HAP-1 (cell line): Measurements from ENCODE around the gene DNAH7.

Experiments
- DNase-seq, 2 experiments: peaks; one replicate each; pipeline ENCODE4 v3.0.0-alpha.2; 2016 to 2020; ENCODE audit warnings: low spot score in 2 of 2
- H3K27me3 ChIP-seq: fragments of 250-450 bp; sonication (Bioruptor Pico); 2 replicates; pipeline ENCODE4 v1.5.1; 2020; ENCODE audit warnings: low read depth, mild to moderate bottlenecking, moderate library complexity
- H3K36me3 ChIP-seq: fragments of 250-450 bp; sonication (Bioruptor Pico); replicated peaks from 2 replicates; pipeline ENCODE4 v1.5.1; 2020; ENCODE audit warnings: mild to moderate bottlenecking
- H3K4me1 ChIP-seq: fragments of 250-450 bp; sonication (Bioruptor Pico); 2 replicates; pipeline ENCODE4 v1.5.1; 2020; ENCODE audit warnings: mild to moderate bottlenecking
- H3K4me3 ChIP-seq: fragments of 250-450 bp; sonication (Bioruptor Pico); 2 replicates; pipeline ENCODE4 v1.5.1; 2020; ENCODE audit warnings: mild to moderate bottlenecking, moderate library complexity
- H3K9me3 ChIP-seq: fragments of 250-450 bp; sonication (Bioruptor Pico); 2 replicates; pipeline ENCODE4 v1.5.1; 2020; ENCODE audit warnings: mild to moderate bottlenecking, moderate library complexity
- in situ Hi-C: fragments of 300-500 bp; cut with MboI; formaldehyde crosslinking; loops from 3 replicates; pipeline ENCODE4 v1.14.3; 2020; ENCODE audit warnings: low sequenced_read_pairs, inconsistent platforms, mixed read lengths

Gene DNAH7

DNA sequence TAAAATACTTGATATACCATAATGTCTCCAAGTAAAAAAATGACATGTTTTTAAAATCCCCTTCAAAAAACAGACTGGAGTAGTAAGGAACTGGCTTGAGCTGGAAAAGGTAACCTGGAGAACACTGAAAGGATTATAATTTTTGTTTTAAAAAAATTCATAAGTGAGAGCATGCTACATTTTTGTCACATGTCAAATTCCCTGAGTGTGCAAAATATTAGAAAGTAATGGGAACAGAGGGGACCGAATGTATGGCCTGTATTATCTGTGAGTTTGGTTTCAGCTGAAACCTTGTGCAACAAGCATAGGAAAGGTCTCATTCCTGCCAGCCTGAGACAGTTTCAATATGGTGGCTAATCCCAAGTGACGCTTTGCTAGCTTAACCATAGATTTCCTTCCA lies 209.1 kb downstream of the DNAH7 start:
- no peak for DNase-seq
- in situ Hi-C loops = no loop called here
- no peaks in the 10 kb centered on the region for H3K36me3 ChIP-seq

DNA sequence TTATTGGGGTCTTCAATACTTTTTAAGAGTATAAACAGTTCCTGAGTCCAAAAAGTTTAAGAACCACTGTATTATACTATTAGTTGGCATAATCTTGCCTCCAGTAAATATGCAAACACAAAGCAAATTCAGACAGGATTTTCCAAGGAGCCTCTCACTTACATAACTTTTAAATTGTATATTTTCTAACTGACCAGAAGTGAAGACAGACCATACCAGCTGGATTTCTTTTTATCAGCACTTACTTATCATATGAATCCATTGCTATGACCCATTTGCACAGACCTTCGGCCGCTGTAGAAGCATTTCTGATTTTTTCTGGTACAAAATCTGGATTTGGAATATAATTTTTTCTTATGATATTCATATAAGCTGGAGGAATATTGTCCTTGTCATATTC lies 211.5 kb downstream of the DNAH7 start:
- Histone ChIP-seq H3K4me1 (no peaks in the 10 kb centered on the region), H3K36me3 (no peaks in the 10 kb centered on the region), H3K4me3 (no peak overlapping the region), H3K27me3 (no peaks in the 10 kb centered on the region), H3K9me3 (no peaks in the 10 kb centered on the region)
- in situ Hi-C loops = no loop called here
- no peak for DNase-seq

More for the DNA sequence above, 209.1 kb downstream of the DNAH7 start:
- H3K4me1 ChIP-seq = no peaks in the 10 kb centered on the region
- H3K27me3 ChIP-seq = no peaks in the 10 kb centered on the region
- H3K4me3 ChIP-seq = no peak overlapping the region
- no peaks in the 10 kb centered on the region for H3K9me3 ChIP-seq

DNA sequence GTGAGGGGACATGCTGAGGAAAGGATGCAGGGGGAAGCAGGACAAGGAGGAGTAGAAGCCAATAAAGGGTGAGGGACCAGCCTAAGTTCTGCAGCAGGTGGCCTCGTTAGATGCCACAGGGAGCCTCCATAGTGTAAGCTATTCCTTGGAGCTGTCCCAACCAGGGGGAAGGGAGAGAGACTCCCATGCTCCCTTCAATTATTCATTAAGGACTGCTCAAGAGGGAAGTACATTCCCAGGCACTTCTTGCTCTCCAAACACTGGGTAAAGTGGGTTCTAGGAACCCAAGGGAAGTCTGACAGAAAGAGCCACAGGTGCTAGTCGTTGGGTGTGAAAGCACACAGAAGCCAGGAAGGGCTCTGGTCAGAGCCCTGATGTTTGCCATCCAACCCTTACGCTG lies 217.9 kb downstream of the DNAH7 start:
- no peaks in the 10 kb centered on the region for H3K27me3 ChIP-seq
- no peak for DNase-seq
- no peaks in the 10 kb centered on the region for H3K4me1 ChIP-seq
- no peak overlapping the region for H3K4me3 ChIP-seq
- no peaks in the 10 kb centered on the region for H3K9me3 ChIP-seq
- H3K36me3 ChIP-seq = no peaks in the 10 kb centered on the region
- in situ Hi-C loops = no loop called here

DNA sequence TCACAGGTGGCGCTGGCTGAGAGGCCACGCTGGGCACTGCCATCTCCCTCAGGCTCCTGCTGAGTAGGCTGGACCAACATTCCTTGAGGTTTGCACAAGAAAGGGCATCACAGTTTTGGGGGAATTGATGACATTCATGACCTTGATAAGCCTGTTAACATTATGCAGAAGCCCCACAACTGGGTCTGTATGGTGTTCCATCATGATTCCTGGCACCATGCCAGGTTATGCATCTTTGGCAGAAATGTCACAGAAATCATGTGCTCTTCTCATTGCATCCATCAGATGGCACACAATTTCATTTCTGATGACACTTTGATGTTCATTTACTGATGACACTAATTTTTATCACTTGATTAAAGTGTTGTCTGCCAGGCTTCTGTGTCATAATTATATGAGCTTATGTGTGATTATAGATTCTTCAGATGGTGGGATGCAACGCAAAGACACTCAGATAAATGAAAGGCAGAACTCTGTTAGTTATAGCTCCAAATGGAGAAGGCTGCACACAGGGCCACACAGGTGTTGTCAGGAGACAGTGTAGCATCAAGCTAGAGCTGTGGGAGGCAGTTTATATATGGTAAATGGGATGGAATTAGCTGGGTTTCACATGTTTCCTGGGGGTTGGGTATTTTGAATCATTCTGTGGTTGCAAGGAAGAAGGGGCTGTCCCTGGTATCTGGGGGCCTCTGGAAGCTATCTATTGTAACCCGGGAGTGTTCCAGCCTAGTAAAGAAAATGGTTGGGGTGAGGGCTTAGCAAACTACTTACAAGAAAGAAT lies 220.3 kb downstream of the DNAH7 start:
- no peak for DNase-seq

DNA sequence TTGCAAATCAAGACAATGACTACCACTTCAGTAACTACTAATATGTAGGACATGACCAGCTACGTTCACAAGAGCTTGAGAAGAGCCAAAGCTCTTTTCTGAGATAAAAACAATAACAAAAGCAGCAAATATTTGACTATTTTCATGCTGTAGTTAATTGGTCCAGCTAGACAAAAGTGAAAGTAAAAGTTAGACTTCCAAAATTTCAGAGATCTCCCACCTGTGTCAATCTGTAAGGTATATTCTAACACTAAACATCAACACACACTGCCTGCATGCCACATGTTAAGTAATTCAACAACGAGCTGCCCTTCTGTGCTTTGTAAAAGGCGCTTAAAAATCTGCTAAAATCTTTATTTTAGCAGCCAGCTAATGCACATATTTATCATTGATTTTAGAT lies 225.7 kb downstream of the DNAH7 start:
- Histone ChIP-seq H3K36me3 (no peaks in the 10 kb centered on the region), H3K4me1 (no peaks in the 10 kb centered on the region), H3K27me3 (no peaks in the 10 kb centered on the region), H3K9me3 (no peaks in the 10 kb centered on the region), H3K4me3 (no peak overlapping the region)
- no peak for DNase-seq
- in situ Hi-C loops = no loop called here

More for the DNA sequence above, 220.3 kb downstream of the DNAH7 start:
- Histone ChIP-seq H3K9me3 (no peaks in the 10 kb centered on the region), H3K36me3 (no peaks in the 10 kb centered on the region), H3K4me1 (no peaks in the 10 kb centered on the region), H3K4me3 (no peak overlapping the region), H3K27me3 (no peaks in the 10 kb centered on the region)
- in situ Hi-C loops = no loop called here

DNA sequence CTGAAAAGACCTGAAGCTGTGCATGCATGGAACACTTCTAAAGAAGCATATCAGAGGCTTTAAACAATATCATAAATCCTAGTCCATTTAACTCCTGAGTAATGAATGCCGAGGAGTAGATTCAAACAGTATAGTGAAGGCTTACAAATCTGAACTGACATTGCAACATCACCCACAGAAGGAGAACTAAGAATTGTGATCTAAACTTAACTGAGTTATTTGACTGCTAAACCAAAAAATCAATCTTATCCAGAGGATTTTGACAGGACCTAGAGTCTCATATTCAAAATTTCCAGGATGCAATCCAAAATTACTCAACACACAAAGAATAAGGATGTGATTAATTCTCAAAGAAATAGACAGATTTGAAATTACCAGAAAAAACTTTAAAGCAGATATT lies 230.6 kb downstream of the DNAH7 start:
- in situ Hi-C loops = no loop called here
- Histone ChIP-seq H3K4me1 (no peaks in the 10 kb centered on the region), H3K9me3 (no peaks in the 10 kb centered on the region), H3K36me3 (no peaks in the 10 kb centered on the region), H3K27me3 (no peaks in the 10 kb centered on the region), H3K4me3 (no peak overlapping the region)
- no peak for DNase-seq

DNA sequence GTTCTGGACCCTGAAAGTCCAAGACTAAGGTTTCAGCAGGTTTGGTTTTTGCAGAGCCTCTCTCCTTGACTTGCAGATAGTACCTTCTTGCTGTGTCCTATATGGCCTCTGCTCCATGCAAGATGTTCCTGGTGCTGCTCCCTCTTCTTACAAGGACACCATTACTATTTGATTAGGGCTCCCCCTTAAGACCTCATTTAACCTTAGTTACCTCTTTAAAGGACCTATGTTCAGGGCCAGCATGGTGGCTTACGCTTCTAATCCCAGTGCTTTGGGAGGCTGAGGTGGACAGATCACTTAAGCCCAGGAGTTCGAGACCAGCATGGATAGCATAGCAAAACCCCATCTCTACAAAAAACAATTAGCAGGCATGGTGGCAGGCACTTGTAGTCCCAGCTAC lies 232.6 kb downstream of the DNAH7 start:
- DNase-seq = no peak
- Histone ChIP-seq H3K4me3 (no peak overlapping the region), H3K36me3 (no peaks in the 10 kb centered on the region), H3K4me1 (peaks cover 7% of the 10 kb centered on the region), H3K9me3 (no peaks in the 10 kb centered on the region), H3K27me3 (no peaks in the 10 kb centered on the region)
- in situ Hi-C loops = no loop called here

DNA sequence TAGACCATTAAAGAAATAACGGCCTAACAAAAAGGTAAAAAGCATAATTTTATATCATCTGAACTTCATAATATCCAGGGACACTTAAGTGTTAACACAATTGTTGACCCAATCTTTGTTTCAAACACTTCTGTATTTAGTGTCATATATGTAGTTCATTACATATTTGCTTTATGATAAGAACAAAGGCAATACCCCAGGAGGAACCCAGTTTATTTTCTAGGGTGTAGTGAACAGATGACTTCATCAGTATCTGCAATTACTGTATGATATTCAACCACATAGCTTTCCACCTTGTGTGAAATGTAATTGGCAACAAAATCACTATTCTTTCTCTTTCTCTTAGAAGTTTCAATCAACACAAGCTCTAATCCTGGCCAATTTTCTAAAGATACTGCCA lies 233.8 kb downstream of the DNAH7 start:
- DNase-seq = no peak
- Histone ChIP-seq H3K36me3 (no peaks in the 10 kb centered on the region), H3K4me3 (no peak overlapping the region), H3K9me3 (no peaks in the 10 kb centered on the region), H3K27me3 (no peaks in the 10 kb centered on the region), H3K4me1 (peaks cover 18% of the 10 kb centered on the region)
- in situ Hi-C loops = no loop called here

DNA sequence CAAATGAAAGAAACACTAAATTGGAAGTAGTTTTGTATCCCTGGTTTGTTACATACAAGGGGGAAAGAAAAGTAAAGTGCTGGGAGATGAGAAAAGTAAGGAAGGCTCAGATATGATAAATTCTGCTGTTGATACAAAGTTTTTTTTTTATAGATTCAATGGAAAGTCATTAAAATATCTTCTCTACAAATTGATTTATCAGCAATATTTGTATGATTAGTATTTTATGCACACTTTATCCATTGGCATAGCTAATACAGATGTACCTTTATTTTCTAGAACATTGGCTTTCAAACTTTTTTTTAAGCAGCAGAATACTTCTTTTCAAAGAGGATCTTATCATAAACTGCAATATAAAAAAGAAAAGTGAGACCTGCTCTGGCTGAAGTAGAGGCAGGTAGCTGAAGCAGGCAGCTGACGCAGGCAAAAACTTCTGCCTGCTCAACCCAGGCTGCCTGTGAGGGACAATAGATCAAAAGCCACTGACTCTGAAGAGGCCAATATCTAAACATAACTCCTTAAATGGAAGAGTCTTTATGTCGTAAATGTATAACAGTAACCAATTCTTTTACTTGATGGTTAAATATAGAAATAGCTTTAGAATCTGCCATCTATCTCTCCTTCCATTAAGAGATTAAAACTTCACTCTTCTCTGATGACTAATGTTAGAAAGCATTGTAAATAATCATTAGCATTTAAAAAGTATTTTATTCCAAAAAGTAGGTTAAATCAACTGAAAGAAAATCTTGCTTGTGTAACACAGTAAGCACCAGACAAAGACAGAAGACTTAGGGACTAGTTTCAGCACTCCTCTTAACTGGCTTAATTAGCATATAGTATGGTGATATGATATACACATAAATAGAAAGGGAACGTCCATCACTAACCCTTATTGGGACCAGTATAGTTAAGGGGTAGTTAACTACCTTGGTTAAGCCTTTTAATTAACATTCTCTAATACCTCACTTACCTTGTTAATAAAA lies 237.4 kb downstream of the DNAH7 start:
- Histone ChIP-seq H3K4me3 (no peak overlapping the region), H3K4me1 (peaks cover 18% of the 10 kb centered on the region), H3K9me3 (no peaks in the 10 kb centered on the region), H3K27me3 (no peaks in the 10 kb centered on the region), H3K36me3 (no peaks in the 10 kb centered on the region)
- peak; percentile 70 to 99 for DNase-seq
- in situ Hi-C loops = no loop called here

DNA sequence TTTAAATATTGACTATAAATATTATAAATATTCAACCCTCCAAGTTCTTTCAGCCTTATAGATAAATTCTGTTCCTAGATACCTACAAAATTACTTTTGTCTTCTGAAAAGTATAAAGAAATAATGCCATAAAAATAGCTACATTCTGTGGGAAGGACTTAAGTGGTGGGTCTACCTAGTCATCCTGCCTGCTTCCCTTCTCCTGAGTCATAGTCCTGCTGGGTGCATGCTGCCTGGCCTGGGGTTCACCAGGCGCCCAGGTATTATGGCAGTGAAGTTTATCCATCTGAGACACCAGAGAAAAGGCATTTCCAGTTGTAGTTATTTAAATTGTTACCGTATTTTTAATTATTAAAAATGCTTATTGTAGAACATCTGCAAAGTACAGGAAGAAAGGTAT lies 244.2 kb downstream of the DNAH7 start:
- in situ Hi-C loops = no loop called here
- Histone ChIP-seq H3K4me3 (no peak overlapping the region), H3K9me3 (no peaks in the 10 kb centered on the region), H3K36me3 (no peaks in the 10 kb centered on the region), H3K4me1 (peaks cover 5% of the 10 kb centered on the region; the same call in 1 of the 2 replicates), H3K27me3 (no peaks in the 10 kb centered on the region)
- DNase-seq = no peak

DNA sequence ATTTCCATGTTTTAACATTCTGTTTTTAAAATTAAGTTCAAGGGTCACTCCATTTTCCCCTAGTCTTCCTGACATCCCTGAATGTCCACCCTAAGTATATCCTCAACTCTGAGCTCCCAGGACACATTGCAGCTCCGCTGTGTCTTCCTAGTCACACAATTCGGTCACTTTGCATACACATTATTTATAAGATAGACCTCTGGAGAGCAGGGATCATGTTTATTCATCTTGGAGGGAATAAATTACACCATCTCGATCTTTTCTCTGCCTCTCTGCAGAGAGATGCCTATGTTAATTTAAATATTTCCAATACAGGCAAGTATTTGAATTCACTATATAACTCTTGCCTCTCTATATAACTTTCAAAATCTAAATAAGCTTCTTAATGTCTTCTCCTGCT lies 245.4 kb downstream of the DNAH7 start:
- H3K36me3 ChIP-seq = no peaks in the 10 kb centered on the region
- DNase-seq = no peak
- no peak overlapping the region for H3K4me3 ChIP-seq
- H3K4me1 ChIP-seq = peaks cover 11% of the 10 kb centered on the region
- in situ Hi-C loops = no loop called here
- no peaks in the 10 kb centered on the region for H3K9me3 ChIP-seq
- H3K27me3 ChIP-seq = no peaks in the 10 kb centered on the region

DNA sequence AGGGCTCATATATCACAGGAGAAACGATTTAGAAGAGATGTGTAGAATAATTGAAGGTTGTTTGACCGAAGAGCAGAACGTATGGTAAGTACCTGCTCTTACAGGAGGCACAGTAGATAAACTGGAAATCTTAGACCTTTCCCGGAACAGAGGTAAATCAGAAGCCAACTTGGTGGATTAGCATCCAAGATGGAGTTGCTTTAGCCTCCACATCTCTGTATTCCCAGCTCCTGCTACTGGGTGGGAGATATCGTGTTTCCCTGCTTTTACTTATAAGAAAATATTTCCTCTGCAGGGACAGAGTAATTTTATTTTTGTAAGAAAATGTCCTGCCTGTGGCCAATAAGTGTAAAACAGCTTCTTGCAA lies 247.1 kb downstream of the DNAH7 start:
- Histone ChIP-seq H3K36me3 (no peaks in the 10 kb centered on the region), H3K27me3 (no peaks in the 10 kb centered on the region), H3K9me3 (no peaks in the 10 kb centered on the region), H3K4me3 (no peak overlapping the region), H3K4me1 (peaks cover 22% of the 10 kb centered on the region)
- DNase-seq = no peak
- in situ Hi-C loops = no loop called here

DNA sequence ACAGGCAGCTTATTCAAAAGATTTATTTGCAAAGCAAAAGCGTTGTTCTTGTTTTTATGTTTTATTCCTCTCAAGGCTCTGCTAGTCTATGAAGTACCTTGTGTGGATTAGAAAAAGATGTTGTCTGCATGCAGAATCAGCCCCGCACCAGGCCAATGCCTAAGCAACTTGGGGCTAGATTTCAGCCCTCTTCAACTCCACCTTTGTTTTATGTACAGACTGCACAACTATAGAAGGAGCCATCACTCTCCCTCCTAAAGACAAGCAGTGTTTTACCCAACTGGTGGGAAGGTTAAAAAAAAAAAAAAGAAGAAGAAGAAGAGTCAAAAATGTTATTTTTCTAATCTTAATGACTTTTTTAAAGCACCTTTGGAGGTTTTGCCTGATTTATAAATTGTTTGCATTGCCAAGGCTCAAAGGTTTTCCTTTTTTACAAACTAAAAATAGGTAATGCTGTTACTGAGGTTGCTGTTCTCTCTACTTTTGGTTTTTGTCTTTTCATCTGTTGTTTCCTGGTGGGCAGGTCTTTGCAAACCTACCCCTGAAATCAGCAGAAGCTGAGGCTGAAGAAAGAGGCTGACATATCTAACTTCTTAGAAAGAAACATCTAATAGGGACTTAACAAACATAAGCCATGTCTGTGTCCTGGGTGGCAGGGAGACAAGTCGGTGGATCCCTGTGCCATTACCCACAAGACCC lies 247.6 kb downstream of the DNAH7 start:
- Histone ChIP-seq H3K4me1 (peaks cover 19% of the 10 kb centered on the region), H3K36me3 (no peaks in the 10 kb centered on the region), H3K4me3 (no peak overlapping the region), H3K9me3 (no peaks in the 10 kb centered on the region), H3K27me3 (no peaks in the 10 kb centered on the region)
- in situ Hi-C loops = no loop called here
- no peak for DNase-seq

DNA sequence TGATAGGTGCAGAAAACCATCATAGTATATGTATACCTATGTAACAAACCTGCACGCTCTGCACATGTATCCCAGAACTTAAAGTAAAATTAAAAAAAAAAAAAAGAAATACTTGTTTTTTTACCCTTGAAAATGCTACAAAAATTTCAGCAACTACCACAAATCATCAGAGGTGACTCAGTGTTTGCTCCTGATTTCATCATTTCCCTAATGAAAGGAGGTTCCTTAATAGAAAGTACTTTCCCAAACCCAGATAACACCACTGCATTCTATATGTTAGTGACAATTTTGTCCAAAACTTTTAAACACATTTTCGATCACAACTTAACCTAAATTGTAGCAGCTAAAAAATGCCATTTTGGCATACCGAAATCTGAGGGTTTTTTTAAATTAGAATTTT lies 248.3 kb downstream of the DNAH7 start:
- no peaks in the 10 kb centered on the region for H3K9me3 ChIP-seq
- no peak overlapping the region for H3K4me3 ChIP-seq
- in situ Hi-C loops = no loop called here

More for the DNA sequence above, 248.3 kb downstream of the DNAH7 start:
- peaks cover 17% of the 10 kb centered on the region for H3K4me1 ChIP-seq
- no peaks in the 10 kb centered on the region for H3K36me3 ChIP-seq
- no peak for DNase-seq
- no peaks in the 10 kb centered on the region for H3K27me3 ChIP-seq
